Pancreas (tissue), 10 donors: ENCODE data around the gene GRIN2A. TPM values are rescaled to one million over a fixed set of nuclear protein-coding genes. Genes with fewer than 3 reads are reported as not detected.

Experiments used
- ATAC-seq, 4 donors: fragments of 200-7000 bp; cut with Tn5 transposase; one replicate each; pipeline versions ENCODE4 v1.8.0 to v1.9.1; 2020; ENCODE audit warnings: mild to moderate bottlenecking in 4 of 4, moderate library complexity in 4 of 4
- DNase-seq, 6 donors: peaks; one replicate each; pipeline ENCODE4 v3.0.0-alpha.2; 2020
- FAIRE-seq: peaks from 2 replicates; lab custom pipeline; 2012; peaks lifted over from hg19 to GRCh38; lab: Jason Lieb, UNC
- H3K27ac ChIP-seq, 4 donors: fragments of 200-600 bp; sonication (generic); 1 replicate in 3 of 4; 2 replicates in 1 of 4; pipeline versions ENCODE4 v1.5.0 to v1.8.0; 2020
- H3K27me3 ChIP-seq, 4 donors: fragments of 200-600 bp; one replicate each; pipeline ENCODE4 v1.8.0; 2021
- H3K36me3 ChIP-seq, 3 donors: fragments of 200-600 bp; sonication (generic) in 1 of 3; one replicate each; pipeline versions ENCODE4 v1.5.0 to v1.8.0; 2020 to 2021
- H3K4me1 ChIP-seq, 3 donors: fragments of 200-600 bp; one replicate each; pipeline ENCODE4 v1.8.0; 2021
- H3K4me3 ChIP-seq, 4 donors: fragments of 200-600 bp; sonication (generic) in 2 of 4; one replicate each; pipeline versions ENCODE4 v1.5.0 to v1.8.0; 2020 to 2021
- H3K9me3 ChIP-seq, 4 donors: fragments of 200-600 bp; one replicate each; pipeline ENCODE4 v1.8.0; 2021
- CTCF ChIP-seq, 4 donors: fragments of 200-600 bp; sonication (generic) in 3 of 4; IDR thresholded peaks; one replicate each; pipeline versions ENCODE4 v1.5.0 to v1.8.0; 2021; ENCODE audit warnings: antibody characterized with exemption in 4 of 4
- WGBS, 2 donors: extraction: QIAGEN DNeasy Blood & Tissue Kit; methylation state at CpG; one replicate each; pipeline ENCODE4 v1.1.7; 2013; 5-methylcytosine and 5-hydroxymethylcytosine counted together
- intact Hi-C, 3 donors: fragments of 100-400 bp; cut with DNase I; formaldehyde crosslinking; loops; one replicate each; pipeline versions ENCODE4 v1.11.1 to v1.14.2; 2022
- polyA plus RNA-seq, 2 donors: library from polyadenylated mRNA; stranded (reverse); fragments of 200-250 nt; gene quantifications; one replicate each; pipeline ENCODE4 v1.2.3, GENCODE V29; 2013
- total RNA-seq, 6 donors: library from RNA; stranded (reverse); fragmentation: NEBNext Ultra II Directional in 4 of 6; extraction: Animal tissue kit (Norgen Biotek cat#: 25700) in 4 of 6; gene quantifications; one replicate each; pipeline versions ENCODE4 v1.2.1 to v1.2.4, GENCODE V29; 2021 to 2023
- donor health status: healthy with polysubstance abuse.
- donor health status: DM: no; HTN: no; CAD: no; lungs with moderate emphysema.
- donor health status: DM: no; HTN: no; CAD: no.
- donor health status: control.
- donor health status: control.
- donor health status: Bipolar disorder and iron deficiency.
- donor health status: DM: yes; HTN: yes; CAD: no.
- donor health status: DM: no; HTN: no; CAD: no.
- donor health status: DM: no; HTN: no; CAD: no.
- donor health status: DM: yes; HTN: yes; CAD: no.

The GRIN2A gene
- total and polyA plus RNA-seq, 8 donors: 0.09 to 2.2 (median 0.32) TPM

GRCh38 chr16:10067835-10068234, 114.4 kb downstream of the GRIN2A start:
- peaks cover 0 to 14% (median 0%) of the 10 kb centered on the region in 4 donors for H3K27me3 ChIP-seq
- intact Hi-C loops: no loop called here
- no peaks in the 10 kb centered on the region for H3K9me3 ChIP-seq
- H3K4me3 ChIP-seq: no peak overlapping the region
- ATAC-seq (no peak), FAIRE-seq (no peak), DNase-seq (no peak)
- H3K4me1 ChIP-seq: peaks cover 0 to 4% (median 0%) of the 10 kb centered on the region in 3 donors
- no peak for TF ChIP-seq CTCF (IDR thresholded peaks at IDR 0.05)
- no peaks in the 10 kb centered on the region for H3K36me3 ChIP-seq
- 51 to 82% methylated on average over 2 of the region's 2 CpGs for WGBS, 2 donors
- H3K27ac ChIP-seq: no peak overlapping the region

- Histone ChIP-seq H3K4me3 (no peak overlapping the region), H3K27ac (no peak overlapping the region), H3K4me1 (peaks cover 0 to 4% (median 0%) of the 10 kb centered on the region in 3 donors), H3K9me3 (no peaks in the 10 kb centered on the region), H3K36me3 (no peaks in the 10 kb centered on the region), H3K27me3 (peaks cover 0 to 14% (median 0%) of the 10 kb centered on the region in 4 donors)
- no peak for TF ChIP-seq CTCF (IDR thresholded peaks at IDR 0.05)
- intact Hi-C loops: no loop called here
- ATAC-seq (no peak), FAIRE-seq (no peak), DNase-seq (no peak)
- WGBS, 2 donors: 41 to 46% methylated on average over 4 of the region's 4 CpGs
These were observed 114.8 kb downstream of the GRIN2A start for GRCh38 chr16:10067406-10067805.

GRCh38 chr16:10065019-10065418, 117.2 kb downstream of the GRIN2A start:
- FAIRE-seq (no peak), ATAC-seq (peak; percentile 56 to 84 (median 70)), DNase-seq (peak in 1 of 6 donors; percentile 31)
- no peak for TF ChIP-seq CTCF (IDR thresholded peaks at IDR 0.05)
- Histone ChIP-seq H3K27me3 (peaks cover 0 to 20% (median 0%) of the 10 kb centered on the region in 4 donors), H3K36me3 (no peaks in the 10 kb centered on the region), H3K9me3 (no peaks in the 10 kb centered on the region), H3K27ac (no peak overlapping the region), H3K4me1 (peaks cover 0 to 4% (median 0%) of the 10 kb centered on the region in 3 donors), H3K4me3 (no peak overlapping the region)
- intact Hi-C loops: no loop called here
- 9% methylated on average over 4 of the region's 4 CpGs for WGBS, 2 donors

GRCh38 chr16:10048850-10049249, 133.4 kb downstream of the GRIN2A start:
- no peak for FAIRE-seq
- intact Hi-C loops: no loop called here
- H3K9me3 ChIP-seq: no peaks in the 10 kb centered on the region
- no peak for DNase-seq
- no peaks in the 10 kb centered on the region for H3K36me3 ChIP-seq
- WGBS, 2 donors: 36 to 40% methylated on average over 4 of the region's 4 CpGs
- H3K27me3 ChIP-seq: no peaks in the 10 kb centered on the region
- no peak for TF ChIP-seq CTCF (IDR thresholded peaks at IDR 0.05)
- H3K4me1 ChIP-seq: no peaks in the 10 kb centered on the region
- ATAC-seq: peak in 2 of 4 donors; percentile 28 to 44
- H3K27ac ChIP-seq: no peak overlapping the region
- H3K4me3 ChIP-seq: no peak overlapping the region

- intact Hi-C loops: no loop called here
- DNase-seq (no peak), FAIRE-seq (no peak), ATAC-seq (no peak)
- Histone ChIP-seq H3K27ac (no peak overlapping the region), H3K27me3 (no peaks in the 10 kb centered on the region), H3K4me3 (no peak overlapping the region), H3K4me1 (no peaks in the 10 kb centered on the region), H3K36me3 (no peaks in the 10 kb centered on the region), H3K9me3 (no peaks in the 10 kb centered on the region)
- no peak for TF ChIP-seq CTCF (IDR thresholded peaks at IDR 0.05)
- 75 to 80% methylated on average over 4 of the region's 4 CpGs for WGBS, 2 donors
These were observed 136.3 kb downstream of the GRIN2A start for GRCh38 chr16:10045947-10046346.
